GM12865 (cell line): ENCODE data around the gene PPT2.
"Not testable (repeated sequence)": the region's sequence is repeated elsewhere in the genome, so short reads cannot be mapped to it uniquely, and the experiment has no call there.

Experiments
- DNase-seq: peaks from one replicate; pipeline ENCODE4 v3.0.0; 2010; ENCODE audit warnings: low read depth
- H3K4me3 ChIP-seq: 2 replicates; pipeline ENCODE4 v1.5.1; 2011; ENCODE audit warnings: mild to moderate bottlenecking, low read depth, low read length, control low read depth
- CTCF ChIP-seq: IDR thresholded peaks from 2 replicates; pipeline ENCODE4 v1.5.1; 2011; ENCODE audit warnings: low read length, control low read depth, low read depth, inconsistent platforms; ENCODE audit not compliant: insufficient read depth; ENCODE audit errors: missing control alignments

The PPT2 gene

DNA sequence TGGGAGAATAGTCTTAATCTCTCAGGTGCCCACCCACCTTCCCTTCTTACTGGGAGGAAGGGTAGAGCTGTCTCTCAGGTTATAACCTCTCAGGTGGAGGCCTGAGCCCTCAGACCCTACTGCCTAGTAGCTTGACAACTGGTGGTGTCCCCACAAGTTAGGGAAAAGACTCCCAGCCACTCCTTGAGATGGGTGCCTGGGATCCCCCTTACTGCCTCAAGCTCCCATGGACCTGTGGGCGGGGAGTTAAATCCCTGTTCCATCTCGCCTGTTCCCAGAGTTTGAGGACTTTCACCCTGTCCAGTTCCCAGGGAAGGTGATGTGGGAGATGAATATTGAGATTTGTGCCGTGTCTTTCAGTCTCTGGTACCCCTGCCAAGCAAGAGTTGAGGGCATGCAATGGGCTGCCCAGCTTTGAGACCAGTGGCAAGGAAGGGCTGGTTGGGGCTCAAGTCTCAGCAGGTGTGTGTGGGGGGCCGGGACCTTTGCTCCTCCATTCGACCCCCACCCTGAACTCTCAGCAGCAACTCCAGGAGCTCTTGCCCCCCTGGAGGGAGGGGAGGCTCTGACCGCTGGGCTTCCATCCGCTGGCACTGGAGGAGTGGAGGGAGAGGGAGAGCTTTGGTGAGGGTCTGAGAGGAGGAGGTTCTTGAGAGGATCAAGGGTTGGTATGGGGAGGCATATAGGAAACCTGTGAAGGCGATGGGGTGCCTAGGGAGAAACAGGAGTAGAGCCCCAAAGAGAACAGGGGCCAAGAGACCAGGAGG is 37.2 kb downstream of the PPT2 start:
- H3K4me3 ChIP-seq, result peak overlapping the region; percentile 67
- peak; percentile 24 for DNase-seq
- no peak for TF ChIP-seq CTCF

DNA sequence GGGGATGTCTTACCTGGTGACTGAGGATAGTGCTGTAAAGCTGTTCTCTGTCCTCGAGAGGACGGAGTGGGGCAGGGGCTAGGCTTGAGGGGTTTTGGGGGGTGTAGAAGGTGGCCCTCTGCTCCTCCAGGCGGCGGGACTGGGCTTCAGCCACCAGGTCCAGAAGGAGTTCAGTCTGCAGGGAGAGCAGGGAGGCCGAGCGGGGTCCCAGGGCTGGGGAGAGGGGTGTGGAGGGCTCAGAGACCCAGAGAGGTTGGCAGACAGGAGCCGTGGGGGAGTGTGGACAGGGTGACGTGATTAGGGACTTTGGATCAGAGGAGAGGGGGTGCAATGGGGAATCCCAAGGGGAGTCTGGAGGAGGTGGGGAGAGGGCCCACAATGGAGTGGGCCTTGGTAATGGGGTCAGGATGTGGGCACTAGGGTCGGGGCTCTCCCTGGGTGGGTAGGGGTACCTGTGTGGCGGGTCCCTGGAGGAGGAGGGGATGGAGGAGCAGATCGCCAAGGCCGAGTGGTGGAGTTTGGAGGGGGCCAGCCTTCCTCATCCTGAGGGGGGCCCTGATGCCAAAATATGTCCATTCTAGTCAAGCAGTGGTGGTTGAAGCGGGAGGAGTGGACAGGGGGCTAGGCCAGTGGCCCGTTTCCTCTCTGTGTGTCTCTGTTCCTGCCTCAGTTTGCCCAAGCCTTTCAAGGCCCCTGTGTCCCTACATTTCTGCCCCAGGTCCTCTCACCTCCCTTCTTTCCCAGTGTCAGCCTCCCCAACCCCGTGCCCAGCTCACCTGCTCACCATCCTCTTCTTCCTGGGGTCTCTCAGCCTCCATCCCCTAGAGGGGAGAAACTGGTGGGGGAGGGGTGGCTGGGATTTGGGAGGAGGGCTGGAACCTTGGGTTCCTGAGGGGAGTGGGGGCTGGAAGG is 38.0 kb downstream of the PPT2 start:
- DNase-seq, result peak; percentile 39
- peak overlapping the region; percentile 67 for H3K4me3 ChIP-seq
- no peak for TF ChIP-seq CTCF

DNA sequence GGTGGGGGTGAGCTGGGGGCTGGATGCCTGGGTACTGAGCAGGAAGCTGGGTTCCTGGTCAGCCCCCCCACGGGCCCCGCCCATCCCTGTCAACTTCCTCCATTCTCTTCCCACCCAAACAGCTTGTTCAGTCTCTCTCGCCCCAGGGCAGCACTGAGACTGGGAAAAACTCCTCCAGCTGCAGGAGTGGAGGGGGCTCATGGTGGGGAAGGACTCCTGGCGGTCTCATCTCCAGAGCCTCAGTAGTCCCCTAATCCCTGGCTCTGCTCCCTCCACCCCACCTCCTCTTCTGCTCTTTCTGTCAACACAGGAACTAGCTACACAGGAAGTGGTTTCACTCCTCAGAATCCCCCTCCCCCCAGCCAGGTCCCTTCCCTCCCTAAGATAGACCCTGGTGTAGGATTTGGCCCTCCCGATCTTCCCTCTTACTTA is 38.7 kb downstream of the PPT2 start, which contains the start of gene GPSM3:
Gene GPSM3 (minus strand): TSS at position 36 of the 432 bp plus-strand sequence. CDS start 130 bp downstream, outside the sequence.
- peak; percentile 79 for DNase-seq
- peak within 1 kb of the TSS; percentile 67 for H3K4me3 ChIP-seq

GRCh38 chr6:32193096-32193495 is 39.2 kb downstream of the PPT2 start:
- DNase-seq, result not testable (repeated sequence)
- peak overlapping the region; percentile 67 for H3K4me3 ChIP-seq

More for the DNA sequence above, 38.7 kb downstream of the PPT2 start, which contains the start of gene GPSM3:
- TF ChIP-seq CTCF, result no peak

DNA sequence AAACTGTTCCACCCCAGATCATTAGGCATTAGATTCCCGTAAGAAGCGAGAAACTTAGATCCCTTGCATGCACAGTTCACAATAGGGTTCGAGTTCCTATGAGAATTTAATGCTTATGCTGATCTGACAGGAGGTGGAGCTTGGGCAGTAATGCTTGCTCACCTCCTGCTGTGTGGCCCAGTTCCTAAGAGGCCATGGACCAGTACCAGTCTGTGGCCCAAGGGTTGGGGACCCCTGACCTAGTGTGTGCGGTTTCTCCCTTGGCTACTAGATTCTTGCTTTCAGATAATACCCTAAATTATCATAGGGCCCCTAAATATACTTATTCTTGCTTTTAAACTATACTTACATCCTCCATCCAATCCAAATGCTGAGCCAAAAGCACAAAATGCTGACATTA is 40.4 kb downstream of the PPT2 start:
- no peak for TF ChIP-seq CTCF
- no peak overlapping the region for H3K4me3 ChIP-seq
- DNase-seq, result no peak

DNA sequence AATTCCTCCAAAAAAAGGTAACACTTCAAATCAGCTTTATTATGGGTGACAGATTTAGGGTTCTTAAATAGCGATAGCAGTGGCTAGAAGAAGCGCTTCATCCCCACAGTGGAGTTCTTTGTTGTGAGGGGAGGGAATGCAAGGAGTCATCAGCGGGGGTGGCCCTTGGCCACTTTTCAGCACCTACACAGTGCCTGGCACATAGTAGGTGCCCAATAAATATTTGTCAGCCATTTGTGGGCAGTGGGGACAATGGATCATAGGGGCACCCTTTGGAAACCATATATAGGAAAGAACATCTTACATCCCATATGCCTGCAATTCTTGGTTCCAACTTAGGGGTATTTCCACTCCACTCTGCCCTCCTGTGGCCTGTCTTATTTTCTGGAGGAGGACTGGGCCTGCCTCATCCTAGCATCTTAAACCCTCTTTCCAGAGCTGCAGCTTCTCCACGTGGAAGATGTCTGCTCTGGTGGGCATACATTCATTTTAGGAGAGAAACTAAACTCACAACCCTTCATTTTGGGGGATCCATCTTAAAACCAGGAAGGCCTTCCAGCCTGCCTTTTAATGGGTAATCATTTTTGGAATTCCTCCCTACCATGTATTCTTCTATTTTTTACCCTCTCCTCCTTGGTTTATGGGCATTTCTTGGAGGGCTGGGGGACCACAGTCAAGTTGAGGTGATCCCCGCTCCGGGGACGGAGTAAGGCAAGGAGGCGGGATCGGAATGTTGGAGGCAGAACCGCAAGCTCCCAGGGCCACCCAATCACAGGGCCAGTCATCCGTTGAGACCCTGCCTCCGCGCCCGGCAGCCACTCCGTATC is 41.1 kb downstream of the PPT2 start:
- DNase-seq, result peak; percentile 69
- peak overlapping the region; percentile 80 for H3K4me3 ChIP-seq
- peak; percentile 64 for TF ChIP-seq CTCF

- peak overlapping the region; percentile 80 for H3K4me3 ChIP-seq
- peak; percentile 23 for TF ChIP-seq CTCF
- DNase-seq, result peak; percentile 100
Observed at GRCh38 chr6:32195652-32195901, 41.6 kb downstream of the PPT2 start.
